GM19035 (cell line): ENCODE results near the gene NADK.

Source experiments
- ATAC-seq: cut with Tn5 transposase; IDR thresholded peaks from one replicate; pipeline ENCODE4 v1.9.1; 2021; ENCODE audit not compliant: unreplicated experiment

Gene NADK

GRCh38 chr1:1777950-1778662 lies at the start of gene NADK:
Gene NADK, minus strand, starts transcription at chr1:1778470. Its CDS starts 13,064 bp downstream, at chr1:1765406.
- ATAC-seq, result peak; percentile 46

- no peak for ATAC-seq
Observed at GRCh38 chr1:1827089-1827848, 49.0 kb upstream of the NADK start.

- ATAC-seq, result no peak
Observed at GRCh38 chr1:1826356-1827088, 48.3 kb upstream of the NADK start.

- ATAC-seq, result no peak
Observed at GRCh38 chr1:1825217-1825616, 46.9 kb upstream of the NADK start.

- ATAC-seq, result no peak
Observed at GRCh38 chr1:1819762-1820161, 41.5 kb upstream of the NADK start.

DNA sequence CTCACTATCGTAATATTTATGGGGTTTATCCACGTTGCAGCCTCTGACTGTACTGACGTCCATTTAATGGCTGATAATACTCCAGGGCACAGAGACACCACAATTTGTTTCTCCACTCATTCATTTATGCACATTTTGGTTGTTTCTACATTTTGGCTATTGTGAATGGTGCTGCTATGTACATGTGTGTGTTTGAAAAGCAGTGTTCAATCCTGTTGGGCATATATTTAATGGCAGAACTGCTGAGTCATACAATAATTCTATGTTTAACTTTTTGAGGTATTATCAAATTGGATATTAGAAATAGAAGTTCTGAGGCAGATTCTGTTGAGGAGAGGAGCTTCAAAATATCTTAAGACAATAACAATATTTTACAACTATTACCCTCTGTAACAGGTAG lies 39.0 kb upstream of the NADK start:
- ATAC-seq, result no peak

- no peak for ATAC-seq
Observed at GRCh38 chr1:1815606-1816281, 37.5 kb upstream of the NADK start.

DNA sequence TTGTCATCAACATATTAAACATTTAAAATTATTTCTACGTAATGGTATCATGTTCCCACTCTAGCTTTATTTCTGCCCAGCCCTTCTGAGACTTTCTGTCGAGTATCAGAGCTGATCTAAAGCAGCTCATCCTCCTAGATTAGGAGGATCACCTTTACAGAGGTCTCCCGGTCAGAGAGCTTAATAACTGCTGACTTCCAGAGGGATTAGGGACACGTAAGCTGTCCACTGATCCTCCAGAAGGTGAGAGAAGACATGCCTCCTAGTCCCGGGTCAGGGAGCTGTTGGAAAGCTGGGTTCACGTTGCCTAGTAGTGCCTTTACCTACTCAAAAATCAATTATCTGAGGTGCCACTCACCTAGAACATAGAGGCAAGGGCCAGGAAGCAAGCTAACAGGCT lies 31.2 kb upstream of the NADK start:
- ATAC-seq, result no peak

GRCh38 chr1:1808206-1808605 lies 29.9 kb upstream of the NADK start:
- no peak for ATAC-seq

DNA sequence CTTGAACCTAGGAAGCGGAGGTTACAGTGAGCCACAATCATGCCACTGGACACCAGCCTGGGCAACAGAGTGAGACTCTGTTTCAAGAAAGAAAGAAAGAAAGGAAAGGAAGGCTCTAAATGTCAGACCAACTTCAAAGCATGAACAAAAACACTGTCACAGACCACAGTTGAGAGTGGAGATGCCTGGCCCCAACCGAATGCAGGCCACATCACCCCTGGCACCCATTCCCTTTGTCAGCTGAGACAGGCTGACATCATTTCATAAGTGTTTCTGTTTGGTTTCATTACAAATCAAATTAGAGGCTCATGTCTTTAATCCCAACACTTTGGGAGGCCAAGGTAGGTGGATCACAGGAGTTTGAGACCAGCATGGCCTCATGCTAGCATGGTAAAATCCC lies 28.6 kb upstream of the NADK start:
- ATAC-seq, result no peak

GRCh38 chr1:1804301-1804700 lies 26.0 kb upstream of the NADK start:
- ATAC-seq, result no peak

DNA sequence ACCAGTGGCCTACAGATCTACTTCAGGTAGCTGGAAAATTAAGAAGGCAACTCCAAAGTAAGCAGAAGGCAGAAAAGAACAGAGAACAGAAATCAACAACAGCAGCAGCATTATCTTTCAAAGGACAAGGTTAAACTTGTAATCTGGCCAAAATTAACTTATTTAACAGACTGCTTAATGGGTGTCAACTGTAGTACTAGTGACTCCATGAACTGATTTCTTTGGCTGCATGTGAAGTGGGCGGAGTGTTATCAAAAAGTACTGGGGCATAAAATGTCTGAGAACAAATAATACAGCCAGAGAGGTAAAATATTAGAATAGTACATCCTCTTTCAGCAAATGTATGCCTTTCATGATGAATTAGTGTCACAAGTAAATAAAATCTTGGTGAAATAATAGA lies 24.6 kb upstream of the NADK start:
- no peak for ATAC-seq

- ATAC-seq, result peak; percentile 82
Observed at GRCh38 chr1:1799716-1800115, 21.4 kb upstream of the NADK start.

GRCh38 chr1:1797731-1798341 lies 19.6 kb upstream of the NADK start:
- ATAC-seq, result no peak

GRCh38 chr1:1796466-1796865 lies 18.2 kb upstream of the NADK start:
- no peak for ATAC-seq

GRCh38 chr1:1794999-1795398 lies 16.7 kb upstream of the NADK start:
- no peak for ATAC-seq

DNA sequence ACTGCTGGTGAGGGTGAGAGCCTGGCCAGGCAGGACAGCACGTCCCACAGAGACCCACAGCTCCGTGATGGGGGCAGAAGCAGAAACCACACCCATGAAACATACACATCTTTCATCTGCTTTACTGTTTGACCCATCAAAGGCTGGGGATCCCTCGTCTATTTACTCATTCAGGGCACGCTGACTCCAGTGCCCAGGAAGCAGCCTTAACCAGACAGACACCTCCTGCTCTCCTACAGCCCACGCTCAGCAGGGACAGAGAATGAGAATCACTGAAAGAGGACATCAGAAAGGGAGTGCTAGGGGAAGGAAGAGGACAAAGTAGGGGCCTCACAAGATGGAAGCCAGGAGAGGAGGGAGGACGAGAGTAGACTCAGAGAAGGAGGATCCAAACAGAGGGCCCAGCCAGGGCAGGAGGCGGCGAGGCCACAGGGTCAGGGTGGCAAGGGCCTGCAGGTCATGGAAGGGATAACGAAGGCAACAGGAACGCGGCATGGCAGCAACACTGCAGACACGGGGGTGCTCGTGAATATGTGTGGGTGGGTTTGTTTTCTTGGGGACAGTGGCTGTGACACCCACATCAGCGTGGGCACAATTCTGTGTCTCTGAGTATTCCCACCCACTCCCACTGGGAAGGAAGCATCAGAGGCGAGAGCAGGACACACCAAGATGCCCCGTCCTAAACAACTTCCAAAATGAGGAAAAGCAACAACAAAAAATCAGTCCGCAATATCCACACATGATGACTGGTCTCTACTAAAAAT lies 15.4 kb upstream of the NADK start:
- ATAC-seq, result no peak

DNA sequence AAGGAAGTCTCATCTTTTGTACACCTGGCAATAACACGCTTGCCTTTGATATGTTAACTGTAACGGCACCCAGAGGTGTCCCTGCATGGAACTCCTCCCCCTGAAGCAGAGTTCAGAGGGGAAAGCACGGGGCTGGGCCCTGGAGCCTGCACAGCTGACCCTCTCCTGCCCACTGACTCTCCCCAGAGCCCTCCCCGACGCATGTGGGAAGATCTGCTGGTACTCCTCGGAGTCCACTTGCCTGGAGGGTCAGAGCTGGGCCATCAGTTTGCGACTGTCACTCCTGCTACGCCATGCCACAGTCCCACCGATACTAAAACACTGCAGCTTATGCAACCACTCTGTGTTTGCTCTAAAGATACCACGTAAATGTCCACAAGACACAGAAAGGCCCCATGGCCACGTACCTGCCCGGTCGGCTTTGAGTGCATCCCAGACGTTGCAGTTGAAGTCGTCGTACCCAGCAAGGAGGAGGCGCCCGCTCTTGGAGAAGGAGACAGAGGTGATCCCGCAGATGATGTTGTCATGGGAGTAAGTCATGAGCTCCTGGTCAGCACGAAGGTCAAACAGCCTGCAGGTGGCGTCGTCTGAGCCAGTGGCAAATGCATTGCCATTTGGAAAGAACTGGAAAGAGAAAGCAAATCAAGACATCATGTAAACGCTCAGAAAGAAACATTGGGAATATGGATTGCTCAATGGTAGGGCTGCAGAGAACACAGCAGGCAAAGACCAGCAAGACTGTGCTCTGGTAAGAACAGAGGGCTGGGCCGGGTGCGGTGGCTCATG lies 10.6 kb upstream of the NADK start:
- no peak for ATAC-seq

DNA sequence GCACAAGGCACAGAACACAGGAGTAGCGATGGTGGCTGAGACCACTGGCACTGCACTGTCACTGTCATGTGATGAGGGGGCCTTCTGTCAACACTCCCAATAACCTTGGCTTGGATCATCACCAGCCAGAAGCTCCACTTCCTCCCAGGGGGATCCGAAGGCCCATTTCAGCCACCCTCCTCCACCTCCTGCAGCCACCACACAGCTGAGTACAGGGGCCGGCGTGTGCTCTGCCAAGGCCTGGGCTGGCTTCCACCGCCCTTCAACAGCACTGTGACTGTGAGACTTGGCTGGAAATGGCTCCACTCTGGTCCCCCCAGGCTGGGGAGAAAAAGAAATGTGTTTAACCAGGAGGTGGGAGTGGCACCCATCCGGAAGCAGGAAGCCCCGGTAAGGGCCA lies 9.9 kb upstream of the NADK start:
- no peak for ATAC-seq
